Right atrium auricular region (tissue), 2 donors: ENCODE results near the gene CENPH. TPM values are rescaled to one million over a fixed set of nuclear protein-coding genes. Genes with fewer than 3 reads are reported as not detected.
"Not testable (repeated sequence)": the region's sequence is repeated elsewhere in the genome, so short reads cannot be mapped to it uniquely, and the experiment has no call there.

Source experiments
- DNase-seq: peaks from one replicate; pipeline ENCODE4 v3.0.0-alpha.2; 2019; ENCODE audit warnings: low spot score
- H3K27ac ChIP-seq, 2 donors: fragments of 200-600 bp; sonication (generic); 1 replicate in 1 of 2; 2 replicates in 1 of 2; pipeline ENCODE4 v1.5.1; 2016 to 2019
- H3K27me3 ChIP-seq, 2 donors: fragments of 200-600 bp; sonication (generic); one replicate each; pipeline versions ENCODE4 v1.5.1 to v1.6.0; 2017 to 2019
- H3K36me3 ChIP-seq: fragments of 200-600 bp; sonication (generic); one replicate; pipeline ENCODE4 v1.5.1; 2016
- H3K4me1 ChIP-seq, 2 donors: fragments of 200-600 bp; sonication (generic); one replicate each; pipeline versions ENCODE4 v1.5.1 to v1.6.0; 2017 to 2019
- H3K4me3 ChIP-seq, 2 donors: fragments of 200-600 bp; sonication (generic); 1 replicate in 1 of 2; 2 replicates in 1 of 2; pipeline ENCODE4 v1.5.1; 2017 to 2019; ENCODE audit warnings: mild to moderate bottlenecking in 1 of 2, moderate library complexity in 1 of 2
- H3K9me3 ChIP-seq, 2 donors: fragments of 200-600 bp; sonication (generic); one replicate each; pipeline ENCODE4 v1.5.1; 2019
- total RNA-seq, 2 donors: library from RNA; depleted of rRNA; stranded (reverse); fragments of >200 nt; gene quantifications; one replicate each; pipeline ENCODE4 v1.1.0, GENCODE V29; 2016
- TF ChIP-seq, protein P1 (sequence below), 2 donors: fragments of 200-600 bp; sonication (generic); IDR thresholded peaks; one replicate each; pipeline ENCODE4 v1.5.1; 2019; ENCODE audit warnings: antibody characterized with exemption in 2 of 2

CENPH gene, protein sequence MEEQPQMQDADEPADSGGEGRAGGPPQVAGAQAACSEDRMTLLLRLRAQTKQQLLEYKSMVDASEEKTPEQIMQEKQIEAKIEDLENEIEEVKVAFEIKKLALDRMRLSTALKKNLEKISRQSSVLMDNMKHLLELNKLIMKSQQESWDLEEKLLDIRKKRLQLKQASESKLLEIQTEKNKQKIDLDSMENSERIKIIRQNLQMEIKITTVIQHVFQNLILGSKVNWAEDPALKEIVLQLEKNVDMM
- 1 to 10 TPM; 1.3 to 2.0 TPM for total RNA-seq

GRCh38 chr5:69189162-69190086 lies at the start of gene CENPH:
Gene CENPH, plus strand, starts transcription at chr5:69189583. Its CDS starts 52 bp downstream, at chr5:69189635.
- Histone ChIP-seq H3K27ac (peak within 1 kb of the TSS; percentile 64 to 76), H3K4me1 (peaks cover 0 to 13% of the 10 kb centered on the region in 2 donors), H3K4me3 (peak within 1 kb of the TSS; percentile 62 to 75), H3K27me3 (no peaks in the 10 kb centered on the region), H3K36me3 (no peaks in the 10 kb centered on the region), H3K9me3 (no peaks in the 10 kb centered on the region)
- DNase-seq: peak; percentile 91
- TF ChIP-seq, protein P1, sequence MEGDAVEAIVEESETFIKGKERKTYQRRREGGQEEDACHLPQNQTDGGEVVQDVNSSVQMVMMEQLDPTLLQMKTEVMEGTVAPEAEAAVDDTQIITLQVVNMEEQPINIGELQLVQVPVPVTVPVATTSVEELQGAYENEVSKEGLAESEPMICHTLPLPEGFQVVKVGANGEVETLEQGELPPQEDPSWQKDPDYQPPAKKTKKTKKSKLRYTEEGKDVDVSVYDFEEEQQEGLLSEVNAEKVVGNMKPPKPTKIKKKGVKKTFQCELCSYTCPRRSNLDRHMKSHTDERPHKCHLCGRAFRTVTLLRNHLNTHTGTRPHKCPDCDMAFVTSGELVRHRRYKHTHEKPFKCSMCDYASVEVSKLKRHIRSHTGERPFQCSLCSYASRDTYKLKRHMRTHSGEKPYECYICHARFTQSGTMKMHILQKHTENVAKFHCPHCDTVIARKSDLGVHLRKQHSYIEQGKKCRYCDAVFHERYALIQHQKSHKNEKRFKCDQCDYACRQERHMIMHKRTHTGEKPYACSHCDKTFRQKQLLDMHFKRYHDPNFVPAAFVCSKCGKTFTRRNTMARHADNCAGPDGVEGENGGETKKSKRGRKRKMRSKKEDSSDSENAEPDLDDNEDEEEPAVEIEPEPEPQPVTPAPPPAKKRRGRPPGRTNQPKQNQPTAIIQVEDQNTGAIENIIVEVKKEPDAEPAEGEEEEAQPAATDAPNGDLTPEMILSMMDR (IDR thresholded peaks at IDR 0.05): no peak

GRCh38 chr5:69140239-69140638 lies 49.1 kb upstream of the CENPH start:
- DNase-seq, H3K9me3 ChIP-seq, H3K27me3 ChIP-seq, H3K4me1 ChIP-seq, H3K4me3 ChIP-seq, H3K36me3 ChIP-seq, H3K27ac ChIP-seq: not testable (repeated sequence)

- H3K4me1 ChIP-seq: no peaks in the 10 kb centered on the region
- TF ChIP-seq, protein P1 (IDR thresholded peaks at IDR 0.05): no peak
- no peaks in the 10 kb centered on the region for H3K36me3 ChIP-seq
- H3K27ac ChIP-seq: no peak overlapping the region
- H3K27me3 ChIP-seq: no peaks in the 10 kb centered on the region
- no peak for DNase-seq
- H3K9me3 ChIP-seq: peaks cover 0 to 8% of the 10 kb centered on the region in 2 donors
- no peak overlapping the region for H3K4me3 ChIP-seq
Observed at GRCh38 chr5:69140827-69141226, 48.6 kb upstream of the CENPH start.

DNA sequence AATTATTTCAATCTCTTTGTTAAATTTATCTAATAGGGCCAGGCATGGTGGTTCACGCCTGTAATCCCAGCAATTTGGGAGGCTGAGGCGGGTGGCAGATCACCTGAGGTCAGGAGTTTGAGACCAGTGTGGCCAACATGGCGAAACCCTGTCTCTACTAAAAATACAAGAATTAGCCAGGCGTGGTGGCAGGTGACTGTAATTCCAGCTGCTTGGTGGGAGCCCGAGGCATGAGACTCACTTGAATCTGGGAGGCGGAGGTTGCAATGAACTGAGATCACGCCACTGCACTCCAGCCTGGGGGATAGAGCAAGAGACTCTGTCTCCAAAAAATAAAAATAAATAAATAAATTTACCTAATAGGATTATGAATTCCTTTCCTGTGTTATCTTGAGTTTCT lies 40.8 kb upstream of the CENPH start:
- not testable (repeated sequence) for H3K9me3 ChIP-seq, H3K4me1 ChIP-seq, H3K4me3 ChIP-seq, H3K36me3 ChIP-seq, DNase-seq, H3K27ac ChIP-seq, H3K27me3 ChIP-seq

- H3K4me3 ChIP-seq: no peak overlapping the region
- no peak for DNase-seq
- H3K27me3 ChIP-seq: no peaks in the 10 kb centered on the region
- no peaks in the 10 kb centered on the region for H3K4me1 ChIP-seq
- H3K36me3 ChIP-seq: no peaks in the 10 kb centered on the region
- H3K9me3 ChIP-seq: no peaks in the 10 kb centered on the region
- TF ChIP-seq, protein P1 (IDR thresholded peaks at IDR 0.05): no peak
- no peak overlapping the region for H3K27ac ChIP-seq
Observed at GRCh38 chr5:69148981-69149675, 40.3 kb upstream of the CENPH start.

GRCh38 chr5:69149676-69150010 lies 39.7 kb upstream of the CENPH start:
- TF ChIP-seq, protein P1 (IDR thresholded peaks at IDR 0.05): no peak
- H3K9me3 ChIP-seq: no peaks in the 10 kb centered on the region
- no peak overlapping the region for H3K4me3 ChIP-seq
- no peaks in the 10 kb centered on the region for H3K4me1 ChIP-seq
- H3K36me3 ChIP-seq: no peaks in the 10 kb centered on the region
- DNase-seq: no peak
- no peaks in the 10 kb centered on the region for H3K27me3 ChIP-seq
- H3K27ac ChIP-seq: no peak overlapping the region
